Measurements from ENCODE around the gene CFAP54. TPM values are rescaled to one million over a fixed set of nuclear protein-coding genes. Genes with fewer than 3 reads are reported as not detected.

Gene CFAP54
- total and polyA plus RNA-seq, 2 of the 4 experiments (the other 2 are of a cell fraction) = 0.18 to 0.41 TPM

GRCh38 chr12:96711364-96711763, 222.0 kb downstream of the CFAP54 start:
- Histone ChIP-seq H2AK9ac (replicated peaks; ENCODE audit: low read depth, low read length, poor library complexity) (no peak overlapping the region), H3K36me3 (ENCODE audit: control insufficient read depth, insufficient read depth, low read length) (no peaks in the 10 kb centered on the region), H3K18ac (ENCODE audit: low read depth, low read length) (no peak overlapping the region), H3K4me2 (ENCODE audit: low read depth, low read length) (no peak overlapping the region), H4K20me1 (ENCODE audit: insufficient read depth, low read length) (no peaks in the 10 kb centered on the region), H2BK15ac (ENCODE audit: low read depth, low read length) (no peak overlapping the region), H4K5ac (ENCODE audit: low read depth, low read length) (no peak overlapping the region), H4K8ac (ENCODE audit: low read depth in 2 of 2, low read length in 2 of 2) (no peak overlapping the region), H3K14ac (replicated peaks; ENCODE audit: low read depth, low read length) (no peak overlapping the region), H2AK5ac (ENCODE audit: low read depth, low read length) (no peak overlapping the region), H3K9me1 (ENCODE audit: insufficient read depth, low read length) (no peaks in the 10 kb centered on the region), H3K4ac (ENCODE audit: low read depth, low read length) (no peak overlapping the region), H2AFZ (replicated peaks; ENCODE audit: low read length, poor library complexity) (no peak overlapping the region), H4K91ac (ENCODE audit: insufficient read depth, low read depth, low read length) (no peak overlapping the region), H3K4me1 (ENCODE audit: control insufficient read depth, insufficient read depth, low read length) (no peaks in the 10 kb centered on the region), H2BK120ac (ENCODE audit: low read depth, low read length) (no peak overlapping the region), H3K4me3 (ENCODE audit: insufficient read depth, low read depth, low read length) (no peak overlapping the region), H3K23ac (ENCODE audit: low read depth, low read length) (no peak overlapping the region), H2BK5ac (ENCODE audit: low read depth, low read length, poor library complexity, severe bottlenecking) (no peak overlapping the region), H3K27me3 (ENCODE audit: control insufficient read depth, insufficient read depth, low read length) (no peaks in the 10 kb centered on the region), H3K9me3 (ENCODE audit: control insufficient read depth, insufficient read depth, low read length) (no peaks in the 10 kb centered on the region), H3K56ac (ENCODE audit: extremely low read depth, insufficient read depth, low read length) (no peak overlapping the region), H3K79me1 (ENCODE audit: low read depth in 1 of 2, low read length in 2 of 2) (no peaks in the 10 kb centered on the region), H3K9ac (ENCODE audit: low read depth, low read length) (no peak overlapping the region), H2BK20ac (ENCODE audit: low read depth, low read length) (no peak overlapping the region), H3K27ac (ENCODE audit: insufficient read depth, low read length) (no peak overlapping the region)
- dilution Hi-C loops (cut with HindIII; ENCODE audit: low sequenced_read_pairs, unreplicated experiment) = no loop called here
- in situ Hi-C loops (cut with MboI; ENCODE audit: low sequenced_read_pairs) = no loop called here
- no peak for TF ChIP-seq RFX5 (IDR thresholded peaks at IDR 0.05; ENCODE audit: low read depth, low read length)
- TF ChIP-seq FOS (IDR thresholded peaks at IDR 0.05; ENCODE audit: low read depth, low read length) = no peak
- no peak for TF ChIP-seq SMC3 (IDR thresholded peaks at IDR 0.05; ENCODE audit: low read depth, low read length)
- no peak for TF ChIP-seq BHLHE40 (IDR thresholded peaks at IDR 0.05; ENCODE audit: low read depth, low read length)
- TF ChIP-seq CHD1 (IDR thresholded peaks at IDR 0.05; ENCODE audit: low read depth, low read length) = no peak
- TF ChIP-seq USF2 (IDR thresholded peaks at IDR 0.05; ENCODE audit: low read depth, low read length) = no peak
- no peak for TF ChIP-seq MXI1 (IDR thresholded peaks at IDR 0.05; ENCODE audit: borderline replicate concordance, low read depth, low read length)
- TF ChIP-seq POLR2A (IDR thresholded peaks at IDR 0.05; ENCODE audit: low read depth, low read length) = no peak
- CTCF ChIA-PET = interaction anchor here (1.1 to 1.2 kb wide), 2 partner anchors 9 to 16 kb away, joined by 3 to 4 read pairs; no protein-coding TSS in a partner anchor
- POLR2A ChIA-PET (ENCODE audit: unreplicated experiment) = no interaction called here
- intact Hi-C loops (cut with micrococcal nuclease) = no loop called here
- no TSS peak for BruUV-seq (replicated peaks)
- no peak for ATAC-seq (ENCODE audit: low read depth)
- no peak for DNase-seq

Measured in IMR-90 (cell line).